NCI-H774 (cell line): ENCODE measurements around the gene TCP11L2.
"Not testable (repeated sequence)": the region's sequence is repeated elsewhere in the genome, so short reads cannot be mapped to it uniquely, and the experiment has no call there.

Source experiments
- DNase-seq: peaks from one replicate; lab custom pipeline; 2025; lab: John Stamatoyannopoulos, UW

TCP11L2 gene

GRCh38 chr12:106307181-106307580 is 4.6 kb downstream of the TCP11L2 start:
- no peak for DNase-seq

GRCh38 chr12:106308121-106308520 is 5.6 kb downstream of the TCP11L2 start:
- no peak for DNase-seq

- DNase-seq = no peak
Measured at GRCh38 chr12:106308611-106309010, 6.1 kb downstream of the TCP11L2 start.

GRCh38 chr12:106309671-106310505 is 7.4 kb downstream of the TCP11L2 start:
- DNase-seq = no peak

- no peak for DNase-seq
Measured at GRCh38 chr12:106310687-106311086, 8.2 kb downstream of the TCP11L2 start.

- no peak for DNase-seq
Measured at GRCh38 chr12:106311139-106311538, 8.6 kb downstream of the TCP11L2 start.

- not testable (repeated sequence) for DNase-seq
Measured at GRCh38 chr12:106313413-106313812, 10.9 kb downstream of the TCP11L2 start.

- DNase-seq = no peak
Measured at GRCh38 chr12:106315523-106315922, 13.0 kb downstream of the TCP11L2 start.

- DNase-seq = no peak
Measured at GRCh38 chr12:106317406-106318082, 15.0 kb downstream of the TCP11L2 start.

- DNase-seq = no peak
Measured at GRCh38 chr12:106321139-106321850, 18.8 kb downstream of the TCP11L2 start.

GRCh38 chr12:106323537-106323936 is 21.0 kb downstream of the TCP11L2 start:
- DNase-seq = no peak

GRCh38 chr12:106327309-106327869 is 24.9 kb downstream of the TCP11L2 start:
- no peak for DNase-seq

GRCh38 chr12:106328735-106329134 is 26.2 kb downstream of the TCP11L2 start:
- no peak for DNase-seq

- DNase-seq = peak; percentile 17
Measured at GRCh38 chr12:106329231-106329982, 26.9 kb downstream of the TCP11L2 start.

GRCh38 chr12:106331599-106331998 is 29.1 kb downstream of the TCP11L2 start:
- no peak for DNase-seq

- DNase-seq = no peak
Measured at GRCh38 chr12:106332536-106332935, 30.0 kb downstream of the TCP11L2 start.

GRCh38 chr12:106333010-106333409 is 30.5 kb downstream of the TCP11L2 start:
- no peak for DNase-seq

- no peak for DNase-seq
Measured at GRCh38 chr12:106333756-106334155, 31.2 kb downstream of the TCP11L2 start.

- no peak for DNase-seq
Measured at GRCh38 chr12:106341086-106341877, 38.7 kb downstream of the TCP11L2 start.

- no peak for DNase-seq
Measured at GRCh38 chr12:106342397-106343213, 40.1 kb downstream of the TCP11L2 start.
